HL-60/S4 treated with retinoic acid at 250 ng/mL for 4 days and 3 days (cell line): Measurements from ENCODE around the gene EPB41.

Experiments
- in situ Hi-C: fragments of 300-500 bp; cut with MboI; formaldehyde crosslinking; loops from 2 replicates; pipeline ENCODE4 v1.7.0; 2022; ENCODE audit warnings: low sequenced_read_pairs

The EPB41 gene

GRCh38 chr1:28973596-28974421, 59.4 kb downstream of the EPB41 start:
- in situ Hi-C loops, result no loop called here

- in situ Hi-C loops, result no loop called here
Measured at GRCh38 chr1:28974432-28974831, 60.1 kb downstream of the EPB41 start.

GRCh38 chr1:28976248-28976647, 61.9 kb downstream of the EPB41 start:
- in situ Hi-C loops, result no loop called here

- in situ Hi-C loops, result no loop called here
Measured at GRCh38 chr1:28981210-28981609, 66.8 kb downstream of the EPB41 start.

GRCh38 chr1:28982198-28982597, 67.8 kb downstream of the EPB41 start:
- in situ Hi-C loops, result no loop called here

GRCh38 chr1:28983091-28983490, 68.7 kb downstream of the EPB41 start:
- in situ Hi-C loops, result no loop called here

GRCh38 chr1:28983509-28984310, 69.3 kb downstream of the EPB41 start:
- in situ Hi-C loops, result no loop called here

GRCh38 chr1:28984311-28984684, 69.9 kb downstream of the EPB41 start:
- in situ Hi-C loops, result no loop called here

GRCh38 chr1:28985427-28985826, 71.1 kb downstream of the EPB41 start:
- in situ Hi-C loops, result no loop called here

- in situ Hi-C loops, result no loop called here
Measured at GRCh38 chr1:28986306-28986910, 72.0 kb downstream of the EPB41 start.

GRCh38 chr1:29002792-29003191, 88.4 kb downstream of the EPB41 start:
- in situ Hi-C loops, result no loop called here

GRCh38 chr1:29004288-29004687, 89.9 kb downstream of the EPB41 start:
- in situ Hi-C loops, result no loop called here

GRCh38 chr1:29004798-29005197, 90.4 kb downstream of the EPB41 start:
- in situ Hi-C loops, result no loop called here

GRCh38 chr1:29011775-29012174, 97.4 kb downstream of the EPB41 start:
- in situ Hi-C loops, result no loop called here

- in situ Hi-C loops, result no loop called here
Measured at GRCh38 chr1:29017235-29017634, 102.9 kb downstream of the EPB41 start.

GRCh38 chr1:29017975-29018712, 103.8 kb downstream of the EPB41 start:
- in situ Hi-C loops, result no loop called here

GRCh38 chr1:29022620-29023019, 108.3 kb downstream of the EPB41 start:
- in situ Hi-C loops, result no loop called here

- in situ Hi-C loops, result loop anchor here (5.0 kb wide), 1 partner anchor 147 kb away; no protein-coding TSS in a partner anchor
Measured at GRCh38 chr1:29029667-29030066, 115.3 kb downstream of the EPB41 start.

- in situ Hi-C loops, result loop anchor here (5.0 kb wide), 1 partner anchor 151 kb away; no protein-coding TSS in a partner anchor
Measured at GRCh38 chr1:29032841-29033240, 118.5 kb downstream of the EPB41 start.

- in situ Hi-C loops, result loop anchor here (5.0 kb wide), 1 partner anchor 152 kb away; no protein-coding TSS in a partner anchor
Measured at GRCh38 chr1:29033829-29034466, 119.6 kb downstream of the EPB41 start.
